GM12874 (cell line): ENCODE results near the gene BBS9.

Source experiments
- CTCF ChIP-seq: IDR thresholded peaks from 2 replicates; pipeline ENCODE4 v1.5.1; 2011; ENCODE audit warnings: low read depth, mild to moderate bottlenecking, control low read depth, low read length, moderate library complexity; ENCODE audit not compliant: insufficient read depth

The BBS9 gene

GRCh38 chr7:33185786-33186185, 56.4 kb downstream of the BBS9 start:
- peak; percentile 41; the same call in 1 of the 2 replicates for TF ChIP-seq CTCF

GRCh38 chr7:33186192-33186591, 56.8 kb downstream of the BBS9 start:
- no peak for TF ChIP-seq CTCF

GRCh38 chr7:33190688-33191304, 61.4 kb downstream of the BBS9 start:
- TF ChIP-seq CTCF, result no peak

GRCh38 chr7:33191340-33191739, 62.0 kb downstream of the BBS9 start:
- TF ChIP-seq CTCF, result no peak

- no peak for TF ChIP-seq CTCF
Measured at GRCh38 chr7:33192695-33193291, 63.4 kb downstream of the BBS9 start.

GRCh38 chr7:33193308-33193864, 64.0 kb downstream of the BBS9 start:
- TF ChIP-seq CTCF, result no peak

GRCh38 chr7:33195264-33195663, 65.9 kb downstream of the BBS9 start:
- no peak for TF ChIP-seq CTCF
